Measurements from ENCODE around the gene EPB41L2. TPM values are rescaled to one million over a fixed set of nuclear protein-coding genes. Genes with fewer than 3 reads are reported as not detected.

The EPB41L2 gene
- total and polyA plus RNA-seq, 2 donors (not counting 1 experiment from before 2014, with no cell fraction given): 113 to 264 TPM

DNA sequence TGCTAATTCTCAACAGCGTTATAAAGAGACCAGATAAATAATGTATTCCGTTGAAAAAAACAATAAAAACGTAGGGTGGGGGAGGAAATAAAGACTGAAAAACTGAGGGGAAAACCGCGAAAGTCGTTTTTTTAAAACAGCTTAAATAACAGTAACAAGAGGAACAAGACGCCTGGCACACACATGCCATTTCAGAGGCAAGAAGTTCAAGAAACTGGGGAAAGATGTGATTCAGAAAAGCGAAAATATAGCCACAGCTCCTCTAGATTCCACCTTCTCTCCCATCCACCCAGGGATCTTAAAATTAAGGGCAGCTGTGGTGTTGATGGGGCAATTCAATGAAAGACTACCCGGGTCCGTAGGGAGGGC, 1.3 kb downstream of the EPB41L2 start:
- Histone ChIP-seq H2AFZ (ENCODE audit: low read length) (no peak overlapping the region), H3K27ac (ENCODE audit: insufficient read depth, low read length) (peak overlapping the region; percentile 71), H3K4me1 (ENCODE audit: control insufficient read depth, extremely low read depth, insufficient read depth, low read length) (peaks cover 9% of the 10 kb centered on the region), H3K27me3 (ENCODE audit: control insufficient read depth, insufficient read depth, low read length) (no peaks in the 10 kb centered on the region), H3K4me2 (ENCODE audit: extremely low read depth, insufficient read depth, low read length) (peak overlapping the region; percentile 98), H3K9ac (ENCODE audit: insufficient read depth, low read length) (peak overlapping the region; percentile 77), H3K36me3 (ENCODE audit: control insufficient read depth, insufficient read depth, low read length) (no peaks in the 10 kb centered on the region), H3K79me2 (ENCODE audit: control insufficient read depth, insufficient read depth, low read length) (peaks cover 57% of the 10 kb centered on the region), H3K4me3 (replicated peaks in 1 of 4; ENCODE audit: control extremely low read depth in 1 of 4, insufficient read depth in 1 of 4, low read depth in 3 of 4, low read length in 4 of 4) (peak overlapping the region; percentile 78 to 90 (median 84)), H3K9me3 (ENCODE audit: control insufficient read depth, insufficient read depth, low read depth, low read length) (no peaks in the 10 kb centered on the region), H4K20me1 (ENCODE audit: control insufficient read depth, extremely low read depth, insufficient read depth, low read length) (no peaks in the 10 kb centered on the region)
- no peak for TF ChIP-seq EZH2 (IDR thresholded peaks at IDR 0.05; ENCODE audit: low read length, missing control alignments)
- TF ChIP-seq, protein P1, sequence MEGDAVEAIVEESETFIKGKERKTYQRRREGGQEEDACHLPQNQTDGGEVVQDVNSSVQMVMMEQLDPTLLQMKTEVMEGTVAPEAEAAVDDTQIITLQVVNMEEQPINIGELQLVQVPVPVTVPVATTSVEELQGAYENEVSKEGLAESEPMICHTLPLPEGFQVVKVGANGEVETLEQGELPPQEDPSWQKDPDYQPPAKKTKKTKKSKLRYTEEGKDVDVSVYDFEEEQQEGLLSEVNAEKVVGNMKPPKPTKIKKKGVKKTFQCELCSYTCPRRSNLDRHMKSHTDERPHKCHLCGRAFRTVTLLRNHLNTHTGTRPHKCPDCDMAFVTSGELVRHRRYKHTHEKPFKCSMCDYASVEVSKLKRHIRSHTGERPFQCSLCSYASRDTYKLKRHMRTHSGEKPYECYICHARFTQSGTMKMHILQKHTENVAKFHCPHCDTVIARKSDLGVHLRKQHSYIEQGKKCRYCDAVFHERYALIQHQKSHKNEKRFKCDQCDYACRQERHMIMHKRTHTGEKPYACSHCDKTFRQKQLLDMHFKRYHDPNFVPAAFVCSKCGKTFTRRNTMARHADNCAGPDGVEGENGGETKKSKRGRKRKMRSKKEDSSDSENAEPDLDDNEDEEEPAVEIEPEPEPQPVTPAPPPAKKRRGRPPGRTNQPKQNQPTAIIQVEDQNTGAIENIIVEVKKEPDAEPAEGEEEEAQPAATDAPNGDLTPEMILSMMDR (conservative IDR thresholded peaks at IDR 0.05 in 1 of 2, IDR thresholded peaks at IDR 0.05 in 1 of 2; ENCODE audit: low read depth in 1 of 2, low read length in 2 of 2): no peak
- no peak for DNase-seq (ENCODE audit: low read depth in 2 of 2)

DNA sequence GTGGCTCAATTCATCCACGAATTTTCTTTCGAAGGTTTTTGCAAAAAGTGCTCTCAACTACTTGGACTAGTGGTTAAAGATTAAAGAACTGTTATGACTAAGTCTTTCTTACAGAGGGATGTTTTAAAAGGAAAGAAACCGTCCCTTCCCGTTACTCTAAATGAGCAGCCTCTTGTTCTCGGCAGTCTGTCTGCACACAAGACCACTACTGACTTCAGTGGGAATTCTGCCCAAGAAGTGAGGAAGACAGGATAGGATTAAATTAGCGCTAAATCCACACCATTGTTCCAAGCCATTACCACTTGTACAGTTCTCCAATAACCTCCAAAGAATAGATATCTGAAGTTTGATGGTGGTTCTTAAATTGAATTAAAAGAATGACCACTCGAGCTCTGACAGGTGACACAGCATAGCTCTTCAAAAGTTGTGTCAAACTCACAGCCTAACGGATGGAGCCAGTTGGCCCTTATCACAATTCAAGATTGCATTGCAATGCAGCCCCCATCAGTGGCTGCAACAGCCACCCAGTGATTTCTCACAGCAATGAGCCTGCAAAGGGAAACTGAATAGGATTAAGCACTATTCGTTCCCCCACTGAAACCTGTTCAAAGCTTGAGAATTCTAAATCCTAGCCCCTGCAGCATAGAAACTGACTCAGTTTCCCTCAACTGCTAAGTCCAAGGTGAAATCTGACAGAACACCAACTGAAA, 1.8 kb downstream of the EPB41L2 start:
- TF ChIP-seq, protein P1 (conservative IDR thresholded peaks at IDR 0.05 in 1 of 2, IDR thresholded peaks at IDR 0.05 in 1 of 2; ENCODE audit: low read depth in 1 of 2, low read length in 2 of 2): no peak
- TF ChIP-seq EZH2 (IDR thresholded peaks at IDR 0.05; ENCODE audit: low read length, missing control alignments): no peak
- Histone ChIP-seq H3K4me2 (ENCODE audit: extremely low read depth, insufficient read depth, low read length) (peak overlapping the region; percentile 98), H3K36me3 (ENCODE audit: control insufficient read depth, insufficient read depth, low read length) (no peaks in the 10 kb centered on the region), H3K4me3 (replicated peaks in 1 of 4; ENCODE audit: control extremely low read depth in 1 of 4, insufficient read depth in 1 of 4, low read depth in 3 of 4, low read length in 4 of 4) (peak overlapping the region; percentile 78 to 90 (median 84)), H3K27ac (ENCODE audit: insufficient read depth, low read length) (peak overlapping the region; percentile 71), H4K20me1 (ENCODE audit: control insufficient read depth, extremely low read depth, insufficient read depth, low read length) (no peaks in the 10 kb centered on the region), H3K79me2 (ENCODE audit: control insufficient read depth, insufficient read depth, low read length) (peaks cover 63% of the 10 kb centered on the region), H3K27me3 (ENCODE audit: control insufficient read depth, insufficient read depth, low read length) (no peaks in the 10 kb centered on the region), H3K9ac (ENCODE audit: insufficient read depth, low read length) (no peak overlapping the region), H2AFZ (ENCODE audit: low read length) (no peak overlapping the region), H3K9me3 (ENCODE audit: control insufficient read depth, insufficient read depth, low read depth, low read length) (no peaks in the 10 kb centered on the region), H3K4me1 (ENCODE audit: control insufficient read depth, extremely low read depth, insufficient read depth, low read length) (peaks cover 9% of the 10 kb centered on the region)
- DNase-seq (ENCODE audit: low read depth in 2 of 2): peak; percentile 52 to 78

DNA sequence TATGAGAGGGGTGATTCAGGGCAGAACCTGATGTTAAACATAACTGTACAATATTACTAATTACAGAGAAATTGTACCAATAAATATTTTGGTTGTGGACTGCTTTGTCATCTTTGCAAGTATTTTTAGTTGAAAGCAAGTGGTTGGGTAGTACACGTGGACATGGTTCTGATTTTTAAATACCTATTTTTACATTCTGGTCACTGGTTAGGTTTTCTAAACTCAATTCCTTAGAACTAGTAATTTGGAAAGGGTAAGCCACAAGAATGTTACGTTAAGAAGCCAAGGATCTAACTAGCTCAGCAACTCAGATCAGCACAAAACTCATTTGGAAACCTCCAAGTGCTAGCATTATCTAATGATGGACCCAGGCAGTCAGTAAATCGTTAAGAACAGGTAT, 2.7 kb downstream of the EPB41L2 start:
- Histone ChIP-seq H3K9me3 (ENCODE audit: control insufficient read depth, insufficient read depth, low read depth, low read length) (no peaks in the 10 kb centered on the region), H2AFZ (ENCODE audit: low read length) (no peak overlapping the region), H3K27me3 (ENCODE audit: control insufficient read depth, insufficient read depth, low read length) (no peaks in the 10 kb centered on the region), H3K79me2 (ENCODE audit: control insufficient read depth, insufficient read depth, low read length) (peaks cover 72% of the 10 kb centered on the region), H3K4me2 (ENCODE audit: extremely low read depth, insufficient read depth, low read length) (peak overlapping the region; percentile 61), H3K36me3 (ENCODE audit: control insufficient read depth, insufficient read depth, low read length) (no peaks in the 10 kb centered on the region), H3K27ac (ENCODE audit: insufficient read depth, low read length) (no peak overlapping the region), H4K20me1 (ENCODE audit: control insufficient read depth, extremely low read depth, insufficient read depth, low read length) (no peaks in the 10 kb centered on the region), H3K4me1 (ENCODE audit: control insufficient read depth, extremely low read depth, insufficient read depth, low read length) (peaks cover 9% of the 10 kb centered on the region), H3K9ac (ENCODE audit: insufficient read depth, low read length) (no peak overlapping the region), H3K4me3 (replicated peaks in 1 of 4; ENCODE audit: control extremely low read depth in 1 of 4, insufficient read depth in 1 of 4, low read depth in 3 of 4, low read length in 4 of 4) (peak overlapping the region; percentile 9 to 87 (median 80))
- peak in 1 of 2 donors; percentile 76 for DNase-seq (ENCODE audit: low read depth in 2 of 2)
- TF ChIP-seq, protein P1 (conservative IDR thresholded peaks at IDR 0.05 in 1 of 2, IDR thresholded peaks at IDR 0.05 in 1 of 2; ENCODE audit: low read depth in 1 of 2, low read length in 2 of 2): no peak
- TF ChIP-seq EZH2 (IDR thresholded peaks at IDR 0.05; ENCODE audit: low read length, missing control alignments): no peak
